Nephron (organoid): ENCODE results near the gene AMT.

Experiments
- H3K27ac Mint-ChIP-seq, 3 experiments: 2 replicates each; pipeline ENCODE4 v1.8.0; 2020; ENCODE audit warnings: mixed read lengths in 3 of 3, mild to moderate bottlenecking in 2 of 3, moderate library complexity in 1 of 3
- H3K27me3 Mint-ChIP-seq: 2 replicates; pipeline ENCODE4 v1.8.0; 2021; ENCODE audit warnings: low read depth, mild to moderate bottlenecking, moderate library complexity, mixed read lengths
- H3K36me3 Mint-ChIP-seq: 2 replicates; pipeline ENCODE4 v1.8.0; 2020; ENCODE audit warnings: low read depth, mixed read lengths
- H3K4me1 Mint-ChIP-seq: 2 replicates; pipeline ENCODE4 v1.8.0; 2020; ENCODE audit warnings: mixed read lengths
- H3K4me3 Mint-ChIP-seq, 3 experiments: 2 replicates each; pipeline ENCODE4 v1.8.0; 2020; ENCODE audit warnings: mild to moderate bottlenecking in 3 of 3, mixed read lengths in 3 of 3, moderate library complexity in 2 of 3
- H3K9me3 Mint-ChIP-seq: 2 replicates; pipeline ENCODE4 v1.8.0; 2020; ENCODE audit warnings: mixed read lengths
- CTCF ChIP-seq, 3 experiments: fragments of 200-600 bp; sonication (generic); IDR thresholded peaks; one replicate each; pipeline ENCODE4 v1.5.0; 2021; ENCODE audit warnings: antibody characterized with exemption in 3 of 3; ENCODE audit not compliant: unreplicated experiment in 3 of 3

The AMT gene

GRCh38 chr3:49415931-49416601, 6.2 kb downstream of the AMT start:
- Mint-ChIP-seq H3K27ac (peak overlapping the region; percentile 37 to 75 (median 59)), H3K9me3 (no peaks in the 10 kb centered on the region), H3K4me1 (peaks cover 24% of the 10 kb centered on the region), H3K36me3 (peaks cover 17% of the 10 kb centered on the region), H3K27me3 (no peaks in the 10 kb centered on the region), H3K4me3 (peak overlapping the region; percentile 42 to 74 (median 60))
- TF ChIP-seq CTCF (IDR thresholded peaks at IDR 0.05; ENCODE audit: unreplicated experiment in 3 of 3), result no peak

DNA sequence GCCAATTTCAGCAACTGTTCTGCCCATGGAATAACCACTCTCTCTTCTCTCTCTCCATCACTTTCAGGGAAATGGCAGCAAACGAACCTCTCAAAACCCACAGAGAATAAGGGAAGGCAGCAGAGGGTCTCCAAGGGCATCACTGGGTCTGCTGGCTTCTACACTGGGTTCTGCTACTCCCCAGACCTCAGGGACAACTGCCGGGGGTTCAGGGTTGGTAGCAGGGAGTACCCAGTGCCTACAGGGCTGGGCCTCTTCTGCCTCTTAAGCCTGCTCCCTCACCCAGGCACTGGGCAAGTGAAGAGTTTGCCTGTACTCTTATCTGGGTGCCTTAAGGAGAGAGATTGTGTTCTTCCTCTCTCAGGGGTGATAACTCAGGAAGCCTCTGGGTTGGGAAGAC, 7.5 kb downstream of the AMT start:
- Mint-ChIP-seq H3K4me3 (peak overlapping the region; percentile 34 to 73 (median 71)), H3K27me3 (no peaks in the 10 kb centered on the region)
- no peak for TF ChIP-seq CTCF (IDR thresholded peaks at IDR 0.05; ENCODE audit: unreplicated experiment in 3 of 3)

GRCh38 chr3:49413338-49413734, 8.9 kb downstream of the AMT start:
- peaks cover 43% of the 10 kb centered on the region for H3K4me1 Mint-ChIP-seq
- H3K36me3 Mint-ChIP-seq, result peaks cover 13% of the 10 kb centered on the region
- peak overlapping the region in 2 of 3 experiments; percentile 49 to 86 for H3K27ac Mint-ChIP-seq
- H3K9me3 Mint-ChIP-seq, result no peaks in the 10 kb centered on the region
- peak overlapping the region; percentile 83 to 98 (median 89) for H3K4me3 Mint-ChIP-seq
- no peaks in the 10 kb centered on the region for H3K27me3 Mint-ChIP-seq
- TF ChIP-seq CTCF (IDR thresholded peaks at IDR 0.05; ENCODE audit: unreplicated experiment in 3 of 3), result no peak

More for the DNA sequence above, 7.5 kb downstream of the AMT start:
- H3K27ac Mint-ChIP-seq, result peak overlapping the region in 1 of 3 experiments; percentile 22
- no peaks in the 10 kb centered on the region for H3K9me3 Mint-ChIP-seq
- peaks cover 34% of the 10 kb centered on the region for H3K4me1 Mint-ChIP-seq
- peaks cover 13% of the 10 kb centered on the region for H3K36me3 Mint-ChIP-seq

GRCh38 chr3:49412632-49413337, 9.5 kb downstream of the AMT start:
- peak overlapping the region; percentile 83 to 98 (median 89) for H3K4me3 Mint-ChIP-seq
- H3K36me3 Mint-ChIP-seq, result peaks cover 11% of the 10 kb centered on the region
- H3K27ac Mint-ChIP-seq, result peak overlapping the region; percentile 49 to 86 (median 85)
- no peaks in the 10 kb centered on the region for H3K27me3 Mint-ChIP-seq
- peaks cover 46% of the 10 kb centered on the region for H3K4me1 Mint-ChIP-seq
- no peak for TF ChIP-seq CTCF (IDR thresholded peaks at IDR 0.05; ENCODE audit: unreplicated experiment in 3 of 3)
- H3K9me3 Mint-ChIP-seq, result no peaks in the 10 kb centered on the region

GRCh38 chr3:49411968-49412631, 10.2 kb downstream of the AMT start, which contains the start of the genes RHOA and TCTA:
Gene RHOA (minus strand): TSS chr3:49411976. CDS start chr3:49375589, 36,387 bp downstream.
Gene TCTA (plus strand): TSS chr3:49412423. CDS start chr3:49412427, 4 bp downstream.
- Mint-ChIP-seq H3K27ac (peak within 1 kb of the TSS; percentile 65 to 98 (median 95)), H3K4me1 (peaks cover 52% of the 10 kb centered on the region), H3K9me3 (no peaks in the 10 kb centered on the region), H3K4me3 (peak within 1 kb of the TSS; percentile 92 to 99 (median 97)), H3K36me3 (peaks cover 10% of the 10 kb centered on the region), H3K27me3 (no peaks in the 10 kb centered on the region)
- TF ChIP-seq CTCF (IDR thresholded peaks at IDR 0.05; ENCODE audit: unreplicated experiment in 3 of 3), result no peak
